HG02973 (cell line): ENCODE data around the gene ZNF280A.

Experiments
- ATAC-seq: cut with Tn5 transposase; IDR thresholded peaks from one replicate; pipeline ENCODE4 v1.9.1; 2021; ENCODE audit warnings: moderate library complexity; ENCODE audit not compliant: unreplicated experiment

Gene ZNF280A, protein sequence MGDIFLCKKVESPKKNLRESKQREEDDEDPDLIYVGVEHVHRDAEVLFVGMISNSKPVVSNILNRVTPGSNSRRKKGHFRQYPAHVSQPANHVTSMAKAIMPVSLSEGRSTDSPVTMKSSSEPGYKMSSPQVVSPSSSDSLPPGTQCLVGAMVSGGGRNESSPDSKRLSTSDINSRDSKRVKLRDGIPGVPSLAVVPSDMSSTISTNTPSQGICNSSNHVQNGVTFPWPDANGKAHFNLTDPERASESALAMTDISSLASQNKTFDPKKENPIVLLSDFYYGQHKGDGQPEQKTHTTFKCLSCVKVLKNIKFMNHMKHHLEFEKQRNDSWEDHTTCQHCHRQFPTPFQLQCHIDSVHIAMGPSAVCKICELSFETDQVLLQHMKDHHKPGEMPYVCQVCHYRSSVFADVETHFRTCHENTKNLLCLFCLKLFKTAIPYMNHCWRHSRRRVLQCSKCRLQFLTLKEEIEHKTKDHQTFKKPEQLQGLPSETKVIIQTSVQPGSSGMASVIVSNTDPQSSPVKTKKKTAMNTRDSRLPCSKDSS

DNA sequence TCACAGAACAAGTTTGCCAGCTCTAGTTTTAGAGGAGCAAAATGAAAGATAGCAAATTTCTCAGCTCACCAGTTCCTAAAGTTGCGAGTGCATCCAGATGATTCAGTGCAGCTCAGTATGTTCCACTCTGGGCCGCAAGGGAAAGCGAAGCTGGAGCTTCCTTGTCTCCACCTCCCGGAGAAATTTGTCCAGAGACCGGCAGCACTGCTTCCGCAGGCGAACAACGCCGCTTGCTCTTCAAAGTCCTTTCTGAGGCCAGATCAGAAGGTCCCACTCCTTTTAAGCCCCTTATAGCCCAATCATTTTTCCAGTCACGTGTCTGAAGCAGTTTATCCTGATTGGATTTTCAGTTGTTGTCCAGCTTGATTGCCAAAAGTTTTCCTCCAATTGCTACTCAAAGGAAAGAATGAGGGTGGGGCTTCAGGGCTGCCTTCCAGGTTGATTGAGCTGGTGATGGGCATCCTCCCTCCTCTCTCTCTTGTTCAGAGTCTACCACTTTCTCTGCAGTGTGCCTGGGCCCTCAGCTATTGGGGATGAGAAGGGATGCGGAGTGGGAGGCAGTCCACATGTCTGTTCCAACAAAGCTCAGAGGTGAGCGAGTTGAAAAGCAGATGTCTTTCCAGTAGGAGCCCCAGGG is at the start of gene ZNF280A:
Gene ZNF280A (minus strand): TSS at position 251 of the 637 bp plus-strand sequence. CDS start 4,640 bp downstream, outside the sequence.
- ATAC-seq = no peak

DNA sequence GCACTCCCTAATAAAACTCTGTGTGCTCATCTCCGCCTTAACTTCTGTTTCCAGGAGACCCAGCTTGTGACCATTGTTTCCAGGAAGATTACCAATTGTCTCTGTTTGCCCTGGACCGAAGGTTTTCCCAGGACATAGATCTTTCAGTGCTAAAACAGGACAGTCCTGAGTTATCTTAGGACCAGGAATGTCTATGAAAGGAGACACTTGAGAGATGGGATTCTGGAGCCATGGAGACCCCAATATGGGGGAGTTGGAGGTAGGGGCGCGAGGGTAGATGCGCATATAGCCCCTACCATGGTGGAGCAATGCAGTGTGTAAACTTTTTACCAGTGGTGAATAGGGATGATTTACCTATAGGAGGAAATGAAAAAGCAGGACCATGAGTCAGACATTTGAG is 49.1 kb upstream of the ZNF280A start:
- ATAC-seq = no peak

DNA sequence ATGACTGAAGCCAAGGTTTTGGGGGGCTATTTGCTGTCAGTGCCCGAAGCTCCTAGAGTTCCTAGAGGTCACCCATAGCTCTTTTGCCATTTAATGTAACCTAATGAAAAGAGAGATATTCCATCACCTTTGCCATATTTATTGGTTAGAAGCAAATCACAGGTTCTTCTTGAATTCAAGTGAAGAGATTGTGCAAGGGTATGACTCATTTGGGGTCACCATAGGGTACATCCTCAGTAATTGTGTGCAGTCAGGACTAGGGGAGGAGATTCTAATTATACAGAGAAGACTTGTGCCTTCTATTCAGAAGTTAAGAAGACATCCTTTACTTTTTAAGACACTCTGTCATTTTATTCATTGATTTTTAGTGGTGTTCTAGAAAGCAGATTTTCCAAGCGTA is 45.9 kb upstream of the ZNF280A start:
- ATAC-seq = no peak

DNA sequence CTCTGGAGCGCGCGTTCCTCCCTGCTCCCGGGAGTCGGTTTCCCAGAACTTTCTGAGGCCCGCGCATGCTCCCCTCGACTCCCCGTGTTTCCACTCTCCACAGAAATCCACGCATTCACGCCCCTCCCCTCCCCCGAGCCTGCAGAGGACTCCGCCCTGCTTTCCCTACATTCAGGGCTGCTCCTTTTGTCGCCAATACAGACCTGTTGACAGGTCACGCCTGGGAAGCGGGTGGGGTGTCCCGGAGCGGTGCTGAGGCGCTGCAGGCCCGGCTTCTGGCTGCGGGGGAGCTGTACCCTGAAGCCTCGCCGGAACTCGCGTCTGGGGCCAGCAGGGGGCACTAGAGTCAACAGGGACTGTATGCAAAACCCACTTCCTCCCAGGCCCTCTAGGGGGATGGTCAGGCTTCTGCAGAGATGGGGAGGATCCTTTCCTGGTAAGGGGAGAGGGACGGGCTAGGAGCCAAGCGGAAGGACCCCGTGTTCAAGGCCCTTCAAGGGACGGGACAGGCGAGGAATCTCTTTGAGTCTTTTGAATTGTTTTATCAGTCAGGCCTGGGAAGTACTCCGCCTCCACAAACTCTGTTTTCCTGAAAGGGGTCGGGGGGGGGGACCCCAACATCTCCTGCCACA is 39.0 kb upstream of the ZNF280A start, which contains the start of gene PRAME:
Gene PRAME (minus strand): TSS at position 294 of the 632 bp plus-strand sequence. CDS start 2,433 bp downstream, outside the sequence.
- ATAC-seq = no peak

DNA sequence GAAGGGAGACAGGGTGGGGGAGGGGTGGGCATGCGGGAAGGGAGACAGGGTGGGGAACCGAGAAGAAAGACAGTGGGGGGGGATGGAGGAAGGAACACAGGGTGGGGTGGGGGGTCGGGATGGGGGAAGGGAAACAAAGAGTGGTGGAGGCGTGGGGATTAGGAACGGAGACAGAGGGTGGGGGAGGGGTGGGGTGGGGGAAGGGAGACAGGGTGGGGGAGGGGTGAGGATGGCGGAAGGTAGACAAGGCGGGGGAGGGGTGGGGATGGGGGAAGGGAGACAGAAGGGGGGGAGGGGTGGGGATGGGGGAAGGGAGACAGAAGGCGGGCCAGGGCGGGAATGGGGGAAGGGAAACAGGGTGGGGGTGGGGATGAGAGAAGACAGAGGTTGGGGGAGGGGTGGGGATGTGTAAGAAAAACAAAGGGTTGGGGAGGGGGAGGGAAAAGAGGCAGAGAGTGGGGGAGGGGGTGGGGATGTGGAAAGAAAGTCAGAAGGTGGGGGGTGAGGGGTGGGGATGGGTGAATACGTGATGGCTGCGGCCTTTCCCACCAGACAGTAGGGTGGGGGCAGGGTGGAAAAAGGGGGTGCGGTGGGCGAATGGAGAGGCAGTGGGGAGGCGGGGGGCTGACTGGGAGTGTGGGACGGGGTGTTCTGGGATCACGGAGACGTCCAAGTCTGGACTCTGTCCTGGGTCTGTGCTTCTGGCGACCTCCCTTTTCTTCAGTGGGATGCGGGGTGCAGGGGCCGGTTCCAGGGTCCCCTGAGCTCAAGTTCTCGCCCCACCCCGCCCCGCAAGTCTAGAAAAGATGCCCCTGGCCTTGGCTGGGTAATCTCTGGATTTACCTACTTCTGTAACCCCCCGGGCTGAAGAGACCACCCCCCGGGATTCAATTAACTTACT is 38.3 kb upstream of the ZNF280A start:
- no peak for ATAC-seq

DNA sequence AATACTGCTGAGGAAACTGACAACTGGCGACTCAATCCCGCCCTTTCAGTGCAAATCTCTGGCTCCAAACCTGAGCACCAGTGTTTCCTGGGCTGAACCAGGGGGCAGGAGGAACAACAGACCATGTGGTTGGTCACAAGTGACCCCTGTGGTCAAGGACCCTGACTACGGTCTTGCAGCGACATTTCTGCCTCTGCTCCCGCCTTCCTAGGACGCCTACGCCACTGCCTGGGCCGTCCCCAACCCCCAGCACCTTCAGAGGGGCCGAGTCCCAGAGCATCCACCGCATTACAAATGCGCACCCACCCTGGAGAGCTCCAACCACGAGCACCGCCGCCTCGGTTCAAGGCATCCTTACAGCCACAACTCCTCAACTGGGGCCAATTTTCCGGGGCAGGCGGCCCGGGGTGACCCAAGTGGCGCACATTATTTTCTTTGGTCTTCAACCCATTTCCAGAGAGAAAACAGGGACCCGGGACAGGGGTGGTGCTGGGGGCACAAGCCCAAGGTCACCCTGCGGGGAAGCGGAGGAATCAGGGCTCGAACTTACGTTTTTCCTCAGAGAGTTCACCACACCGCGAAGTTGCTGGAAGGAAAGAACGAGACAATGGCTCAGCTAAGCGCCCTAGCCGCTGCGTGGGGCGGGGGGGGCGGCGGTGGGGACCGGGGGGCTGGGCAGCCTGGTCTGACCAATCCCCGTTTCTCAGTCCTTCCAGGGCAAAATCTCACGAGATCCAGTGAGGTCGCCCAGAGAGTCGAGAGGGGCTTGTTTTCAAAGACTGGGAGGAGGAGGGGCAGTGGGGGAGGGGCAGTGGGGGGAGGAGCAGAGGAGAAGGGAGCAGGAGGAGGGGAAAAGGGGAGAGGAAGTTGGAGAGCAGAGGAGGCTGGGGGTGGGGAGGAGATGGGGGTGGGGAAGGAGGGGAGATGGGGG is 37.2 kb upstream of the ZNF280A start:
- no peak for ATAC-seq

DNA sequence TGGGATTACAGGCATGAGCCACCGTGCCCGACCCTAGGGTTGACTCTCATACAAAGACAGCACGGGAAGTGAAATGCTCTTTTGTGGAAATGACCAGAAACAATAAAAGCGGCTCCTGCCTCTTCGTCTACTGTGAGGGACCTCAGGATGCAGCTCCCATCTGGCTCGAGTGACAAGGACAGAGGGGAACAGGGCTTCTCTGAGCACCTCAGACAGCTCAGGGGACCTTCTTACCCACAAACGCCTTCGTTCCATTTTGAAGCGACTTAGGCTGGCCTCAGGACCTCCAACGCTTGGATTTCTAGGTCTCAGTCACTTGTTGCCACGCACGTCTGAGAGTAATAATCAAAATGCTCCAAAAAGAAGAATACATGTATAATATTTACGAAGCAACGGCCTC is 36.5 kb upstream of the ZNF280A start:
- no peak for ATAC-seq

DNA sequence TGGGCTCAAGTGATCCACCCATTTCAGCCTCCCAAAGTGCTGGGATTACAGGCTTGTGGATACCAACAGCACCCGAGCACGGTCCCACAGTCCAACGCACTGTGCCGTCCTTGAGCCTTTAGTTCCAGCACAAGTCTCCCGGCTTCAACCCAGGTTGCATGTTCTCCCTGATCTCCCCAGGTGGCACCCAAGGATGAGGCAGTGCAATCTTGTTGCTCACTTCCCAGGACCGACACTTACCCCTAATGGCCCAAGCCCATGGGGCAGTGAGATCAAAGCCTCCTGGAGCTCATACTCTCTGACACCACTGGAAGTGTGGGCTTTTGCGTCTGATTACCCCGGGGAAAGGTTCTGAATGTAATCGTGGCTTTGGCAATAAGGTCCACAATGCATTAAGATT is 35.5 kb upstream of the ZNF280A start:
- ATAC-seq = no peak

DNA sequence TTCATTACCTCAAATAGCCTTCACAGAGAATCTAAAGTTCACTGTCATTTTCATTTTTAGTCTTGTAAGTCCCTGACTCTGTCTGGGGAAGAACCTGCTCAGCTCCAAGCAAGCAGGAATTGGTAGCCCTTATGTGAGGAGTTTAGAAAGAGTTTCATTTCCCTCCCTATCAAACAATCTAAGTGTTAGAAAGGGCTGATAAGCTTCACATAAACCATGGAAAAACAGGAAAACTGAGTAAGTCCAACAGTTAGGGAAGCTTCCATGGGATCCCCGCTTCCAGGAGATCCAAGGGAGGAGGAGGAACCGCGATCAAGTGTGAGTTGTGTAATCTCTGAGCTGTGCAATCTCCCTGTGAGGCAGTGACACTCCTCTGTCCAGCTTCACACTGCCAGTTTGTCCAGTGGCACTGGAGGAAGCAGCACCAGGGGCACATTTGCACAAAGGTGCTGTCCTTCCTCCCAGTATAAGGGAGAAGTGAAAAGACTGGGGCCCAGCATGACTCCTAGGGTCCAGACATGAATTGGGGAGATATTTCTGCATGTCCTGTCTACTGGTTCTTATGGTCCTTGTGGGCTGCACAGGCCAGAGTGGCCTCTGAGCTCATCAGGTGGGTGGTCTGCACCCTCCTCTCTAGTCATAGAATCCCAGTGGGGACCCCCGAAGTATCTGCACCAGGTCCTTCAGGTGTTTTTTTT is 34.7 kb upstream of the ZNF280A start:
- ATAC-seq = no peak

DNA sequence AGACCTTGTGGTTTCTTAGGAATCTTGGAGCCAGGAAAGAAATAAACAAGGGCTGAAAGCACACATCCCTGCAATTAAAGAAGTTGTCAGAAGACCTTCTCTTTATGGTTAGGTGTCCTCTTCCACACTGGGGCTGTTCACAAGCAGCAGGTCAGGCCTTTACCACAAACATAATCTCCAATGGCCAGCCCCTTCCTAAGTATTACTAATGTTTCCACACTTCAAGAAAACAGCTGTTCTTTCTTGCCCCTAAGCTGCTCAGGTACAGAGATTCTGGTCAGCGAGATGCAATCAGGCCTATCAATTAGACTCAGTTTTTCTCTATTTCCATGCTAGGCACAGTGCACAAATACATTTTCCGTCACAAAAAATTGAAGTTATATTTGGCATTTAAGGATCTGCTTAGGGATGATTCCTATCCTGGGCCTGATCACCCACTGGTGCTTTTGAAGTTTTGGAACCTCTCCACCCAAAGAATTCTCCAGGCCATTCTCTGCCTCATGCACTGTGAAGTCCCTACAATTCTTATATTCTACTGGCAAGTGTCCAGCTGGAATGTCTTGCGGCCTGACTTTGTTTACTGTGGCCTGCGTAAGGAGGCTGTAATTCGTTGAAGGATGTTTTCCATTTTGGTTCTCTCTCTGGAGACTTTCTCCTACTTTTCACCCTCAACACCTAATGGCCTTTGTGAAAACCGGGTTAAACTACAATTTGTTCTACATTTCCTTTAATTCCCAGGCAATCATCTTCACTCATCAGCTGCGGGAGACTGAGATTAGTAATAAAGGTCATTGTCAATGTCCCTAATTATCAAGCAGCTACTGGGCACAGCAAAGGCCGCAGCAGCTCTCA is 33.9 kb upstream of the ZNF280A start:
- ATAC-seq = no peak

DNA sequence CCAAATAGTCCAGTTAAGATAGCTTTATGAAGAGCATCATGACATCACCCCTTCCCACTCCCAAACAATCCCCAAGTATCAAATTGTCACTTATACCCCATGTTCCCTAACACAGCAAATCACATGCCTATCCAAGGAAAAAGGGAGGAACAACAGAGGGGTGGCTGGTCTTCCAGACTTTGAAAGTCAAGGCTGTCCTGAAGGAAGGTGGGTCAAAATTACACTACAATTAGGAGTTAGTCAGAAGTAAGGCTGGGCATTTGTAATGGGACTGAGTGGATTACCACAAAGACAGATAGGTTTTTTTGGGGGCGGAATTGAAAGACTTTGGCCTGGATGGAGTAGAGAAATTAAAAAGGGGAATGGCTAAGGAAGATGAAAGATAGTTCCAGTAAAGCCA is 33.1 kb upstream of the ZNF280A start:
- no peak for ATAC-seq

DNA sequence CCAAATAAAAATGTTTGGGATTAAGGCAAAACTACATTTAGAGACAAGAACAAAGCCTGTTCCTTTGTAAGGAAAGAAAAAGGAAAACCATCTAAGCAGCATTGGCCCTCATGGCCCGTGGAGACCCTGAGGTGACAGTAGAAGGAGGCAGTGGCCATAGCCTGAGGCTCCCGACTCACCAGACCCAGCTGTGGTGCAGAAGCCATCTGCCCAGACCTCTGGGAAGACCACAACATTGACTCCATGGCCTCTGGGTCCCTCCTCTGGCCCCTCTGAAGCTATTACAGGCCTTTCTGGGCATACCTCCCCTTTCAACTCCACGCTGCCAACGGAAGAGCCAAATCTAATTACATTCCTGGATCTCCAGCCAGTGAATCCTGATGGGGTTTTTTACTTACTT is 32.6 kb upstream of the ZNF280A start:
- no peak for ATAC-seq

DNA sequence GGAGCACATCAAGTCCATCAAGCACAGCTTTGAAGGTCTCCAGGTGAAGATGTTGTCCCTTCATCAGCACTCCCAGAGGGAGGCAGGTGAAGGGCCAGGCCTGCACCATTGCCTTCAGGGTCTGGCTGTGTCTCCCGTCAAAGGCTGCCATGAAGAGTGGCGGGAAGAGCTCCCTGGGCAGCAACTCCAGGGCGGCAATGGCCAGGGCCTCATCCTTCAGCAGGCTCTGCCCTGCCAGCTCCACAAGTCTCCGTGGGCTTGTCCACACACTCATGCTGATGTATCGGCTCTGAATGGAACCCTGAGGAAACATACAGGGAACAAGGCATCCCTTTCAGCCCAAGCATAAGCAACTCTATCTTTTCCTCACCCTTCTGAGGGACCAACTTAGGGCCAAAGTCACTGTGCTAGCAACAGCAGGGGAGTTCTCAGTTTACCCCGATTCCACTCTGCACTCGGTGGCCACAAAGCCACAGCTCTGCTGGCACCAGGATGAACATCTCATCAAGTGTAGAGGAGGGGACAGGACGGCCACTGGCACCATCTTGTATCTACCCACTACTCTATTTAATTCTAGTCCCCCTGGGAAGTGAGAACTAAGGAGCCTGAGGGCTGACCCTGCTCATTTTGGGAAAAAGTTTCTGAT is 30.8 kb upstream of the ZNF280A start:
- ATAC-seq = no peak

DNA sequence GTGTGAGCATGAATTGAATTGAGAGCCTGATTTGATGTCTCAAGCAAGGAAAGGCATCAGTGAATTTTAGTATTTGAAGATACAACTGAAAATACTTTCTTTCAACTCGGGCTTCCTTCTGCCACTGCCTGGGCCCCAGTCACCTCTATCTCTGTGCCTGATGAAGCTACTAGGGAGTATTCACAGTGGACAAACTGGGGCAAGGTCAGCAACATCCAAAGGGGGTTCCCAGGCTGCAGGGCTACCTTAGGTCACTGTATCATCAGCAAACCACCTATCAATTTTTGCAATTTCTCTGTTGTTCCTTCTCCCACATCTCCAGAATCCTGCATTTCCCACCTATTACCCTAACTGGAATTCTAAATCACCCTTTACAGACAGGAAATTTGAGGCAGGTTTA is 28.8 kb upstream of the ZNF280A start:
- no peak for ATAC-seq

DNA sequence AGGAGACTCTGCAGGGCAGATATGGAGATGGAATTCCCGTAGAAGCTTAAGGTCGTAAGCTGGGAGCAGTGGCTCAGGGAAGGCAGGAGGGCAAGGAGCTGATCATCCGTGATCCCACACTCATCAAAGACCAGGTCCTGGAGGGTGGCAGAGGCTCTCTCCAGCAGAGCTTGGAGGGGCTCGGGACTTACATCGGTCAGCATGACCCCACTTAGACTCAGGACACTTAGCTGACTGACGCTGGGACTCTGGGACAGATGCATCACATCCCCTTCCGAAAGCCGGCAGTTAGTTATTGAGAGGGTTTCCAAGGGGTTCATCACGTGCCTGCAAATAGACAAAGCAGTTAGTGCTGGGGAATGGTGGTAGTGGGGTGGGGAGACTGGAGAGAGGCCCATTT is 28.2 kb upstream of the ZNF280A start:
- ATAC-seq = no peak

DNA sequence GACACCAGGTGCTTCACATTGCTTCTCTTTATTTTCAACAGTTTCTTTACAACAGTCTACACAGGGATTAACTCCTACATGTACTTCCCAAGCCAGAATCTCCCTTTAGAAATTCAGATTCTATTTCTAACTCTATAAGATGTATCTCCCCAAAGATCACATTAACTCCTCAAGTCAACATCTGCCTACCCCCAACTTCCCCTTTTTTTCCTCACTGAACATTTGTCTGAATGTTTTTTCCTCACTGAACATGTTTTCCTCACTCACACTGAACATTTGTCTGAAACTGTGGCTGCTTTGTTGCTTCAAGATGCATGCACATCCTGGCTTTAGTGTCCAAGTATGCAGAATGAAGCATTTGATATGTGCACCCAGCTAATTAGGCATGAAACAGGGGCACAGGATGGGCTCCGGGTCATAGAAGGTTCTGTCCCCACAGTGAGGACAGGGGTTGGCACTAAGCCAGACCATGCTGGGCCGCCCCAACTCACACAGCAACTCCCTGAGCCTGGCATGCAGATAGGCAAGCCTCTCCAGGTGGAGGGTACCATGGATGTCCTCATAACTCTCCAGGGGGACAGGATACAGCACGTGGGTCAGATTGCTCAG is 27.7 kb upstream of the ZNF280A start:
- ATAC-seq = no peak

DNA sequence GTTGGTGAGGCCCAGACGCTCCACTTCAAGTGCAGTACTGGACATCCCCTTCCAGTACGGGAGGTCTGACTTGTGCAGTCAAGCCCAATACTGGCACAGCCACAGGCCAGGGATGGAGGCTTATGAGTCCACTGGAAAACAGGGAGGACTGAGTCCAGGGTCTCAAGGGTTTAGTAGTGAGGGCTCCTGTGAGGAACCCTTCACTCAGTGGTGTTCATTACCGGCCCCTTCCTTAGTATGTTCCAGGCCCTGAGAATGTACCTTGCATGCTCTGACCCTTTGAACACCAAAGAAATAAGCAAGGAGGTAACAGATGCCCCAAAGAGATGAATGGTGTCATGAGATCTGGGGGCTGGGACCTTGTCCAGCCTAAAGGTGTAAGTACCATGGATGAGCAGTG is 27.2 kb upstream of the ZNF280A start:
- ATAC-seq = no peak
